ENCODE results near the gene MCTP2. TPM values are rescaled to one million over a fixed set of nuclear protein-coding genes. Genes with fewer than 3 reads are reported as not detected.
"Not testable (repeated sequence)": the region's sequence is repeated elsewhere in the genome, so short reads cannot be mapped to it uniquely, and the experiment has no call there.

MCTP2 gene
- total RNA-seq, 1 experiment from 2014 or later = 10.1 TPM

DNA sequence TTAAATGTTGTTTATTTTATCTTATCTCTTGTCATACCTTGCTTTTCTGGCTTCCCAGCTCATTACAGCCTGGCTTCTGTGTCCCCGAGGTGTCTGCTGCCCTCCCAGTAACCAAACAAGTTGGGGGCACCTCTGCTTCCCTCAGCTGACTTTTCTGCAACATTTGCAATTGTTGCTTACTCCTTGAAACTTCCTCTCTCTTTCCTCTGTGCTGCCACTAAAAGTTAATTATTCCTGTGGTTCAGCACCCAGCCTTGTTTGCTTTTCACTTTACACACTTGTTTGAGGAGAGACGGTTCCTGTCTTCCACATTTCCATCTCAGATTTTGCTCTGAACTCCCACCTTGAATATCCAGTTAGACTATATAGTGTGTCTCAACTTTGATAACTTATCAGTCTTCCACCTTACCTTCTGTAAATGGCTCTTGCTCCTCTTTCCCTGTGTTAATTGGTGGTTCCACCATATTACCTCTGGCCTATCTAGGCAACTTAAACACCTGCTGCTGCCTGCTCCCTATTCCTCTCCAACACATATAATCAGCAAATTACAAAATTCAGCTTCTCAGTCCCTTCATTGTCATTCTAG lies 21.6 kb downstream of the MCTP2 start:
- no peak for DNase-seq
- no peaks in the 10 kb centered on the region for H3K36me3 ChIP-seq
- H3K4me3 ChIP-seq = no peak overlapping the region
- H3K27me3 ChIP-seq = no peaks in the 10 kb centered on the region
- no peaks in the 10 kb centered on the region for H3K9me3 ChIP-seq

- Histone ChIP-seq H3K4me3 (peak overlapping the region; percentile 9; the same call in 1 of the 2 replicates), H3K36me3 (no peaks in the 10 kb centered on the region), H3K27me3 (no peaks in the 10 kb centered on the region), H3K9me3 (no peaks in the 10 kb centered on the region)
- DNase-seq = no peak
Observed at GRCh38 chr15:94253742-94254141, 22.4 kb downstream of the MCTP2 start.

GRCh38 chr15:94255540-94255939 lies 24.2 kb downstream of the MCTP2 start:
- H3K36me3 ChIP-seq = no peaks in the 10 kb centered on the region
- no peak for DNase-seq
- H3K4me3 ChIP-seq = no peak overlapping the region
- no peaks in the 10 kb centered on the region for H3K27me3 ChIP-seq
- H3K9me3 ChIP-seq = no peaks in the 10 kb centered on the region

- no peaks in the 10 kb centered on the region for H3K36me3 ChIP-seq
- H3K4me3 ChIP-seq = no peak overlapping the region
- DNase-seq = no peak
- H3K27me3 ChIP-seq = no peaks in the 10 kb centered on the region
- no peaks in the 10 kb centered on the region for H3K9me3 ChIP-seq
Observed at GRCh38 chr15:94256511-94256910, 25.1 kb downstream of the MCTP2 start.

DNA sequence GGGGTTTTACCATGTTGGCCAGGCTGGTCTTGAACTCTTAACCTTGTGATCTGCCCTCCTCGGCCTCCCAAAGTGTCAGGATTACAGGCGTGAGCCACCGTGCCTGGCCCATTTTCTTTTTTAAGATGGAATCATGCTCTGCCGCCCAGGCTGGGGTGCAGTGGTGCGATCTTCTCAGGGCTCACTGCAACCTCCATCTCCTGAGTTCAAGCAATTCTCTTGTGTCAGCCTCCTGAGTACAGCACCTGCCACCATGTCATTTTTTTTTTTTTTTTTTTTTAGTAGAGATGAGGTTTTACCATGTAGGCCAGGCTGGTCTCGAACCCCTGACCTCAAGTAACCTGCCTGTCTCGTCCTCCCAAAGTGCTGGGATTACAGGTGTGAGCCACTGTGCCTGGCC lies 26.4 kb downstream of the MCTP2 start:
- not testable (repeated sequence) for H3K9me3 ChIP-seq, H3K36me3 ChIP-seq, DNase-seq, H3K4me3 ChIP-seq, H3K27me3 ChIP-seq

- DNase-seq = no peak
- Histone ChIP-seq H3K9me3 (no peaks in the 10 kb centered on the region), H3K4me3 (no peak overlapping the region), H3K27me3 (no peaks in the 10 kb centered on the region), H3K36me3 (no peaks in the 10 kb centered on the region)
Observed at GRCh38 chr15:94258246-94258645, 26.9 kb downstream of the MCTP2 start.

DNA sequence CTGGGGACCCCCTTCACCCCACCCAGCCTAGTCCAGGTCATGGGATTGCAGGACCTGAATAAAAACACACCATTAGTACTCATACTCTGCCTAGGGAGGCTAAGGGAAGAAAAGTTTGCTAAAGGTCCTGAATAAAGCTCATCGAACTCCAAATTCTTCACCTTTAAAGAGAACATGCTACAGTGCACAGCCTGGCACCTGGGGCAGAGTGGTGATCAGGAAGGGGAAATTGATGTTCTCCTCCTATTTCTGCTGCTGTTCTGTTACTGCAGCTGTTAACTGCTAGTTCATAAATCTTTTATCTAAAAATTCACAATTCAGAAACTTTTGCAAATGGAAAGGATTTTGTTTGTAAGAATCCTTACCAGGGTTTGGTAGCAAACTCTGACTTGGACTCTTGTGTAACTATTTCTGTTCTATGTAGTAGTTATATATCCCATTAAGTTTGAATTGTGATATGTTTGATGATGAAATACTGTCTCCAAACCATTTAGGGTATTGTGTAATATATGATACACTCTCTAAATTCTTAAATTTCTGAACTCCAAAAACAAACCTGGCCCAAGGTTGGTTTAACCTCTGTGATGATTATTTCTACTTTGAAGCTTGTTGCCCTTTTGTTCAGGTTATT lies 27.9 kb downstream of the MCTP2 start:
- no peak for DNase-seq

GRCh38 chr15:94259863-94260262 lies 28.5 kb downstream of the MCTP2 start:
- H3K36me3 ChIP-seq = no peaks in the 10 kb centered on the region
- no peaks in the 10 kb centered on the region for H3K27me3 ChIP-seq
- H3K4me3 ChIP-seq = no peak overlapping the region
- no peak for DNase-seq
- H3K9me3 ChIP-seq = no peaks in the 10 kb centered on the region

More for the DNA sequence above, 27.9 kb downstream of the MCTP2 start:
- no peak overlapping the region for H3K4me3 ChIP-seq
- no peaks in the 10 kb centered on the region for H3K9me3 ChIP-seq
- H3K27me3 ChIP-seq = no peaks in the 10 kb centered on the region
- H3K36me3 ChIP-seq = no peaks in the 10 kb centered on the region

GRCh38 chr15:94262201-94262600 lies 30.8 kb downstream of the MCTP2 start:
- Histone ChIP-seq H3K27me3 (no peaks in the 10 kb centered on the region), H3K9me3 (no peaks in the 10 kb centered on the region), H3K36me3 (no peaks in the 10 kb centered on the region), H3K4me3 (no peak overlapping the region)
- DNase-seq = no peak

DNA sequence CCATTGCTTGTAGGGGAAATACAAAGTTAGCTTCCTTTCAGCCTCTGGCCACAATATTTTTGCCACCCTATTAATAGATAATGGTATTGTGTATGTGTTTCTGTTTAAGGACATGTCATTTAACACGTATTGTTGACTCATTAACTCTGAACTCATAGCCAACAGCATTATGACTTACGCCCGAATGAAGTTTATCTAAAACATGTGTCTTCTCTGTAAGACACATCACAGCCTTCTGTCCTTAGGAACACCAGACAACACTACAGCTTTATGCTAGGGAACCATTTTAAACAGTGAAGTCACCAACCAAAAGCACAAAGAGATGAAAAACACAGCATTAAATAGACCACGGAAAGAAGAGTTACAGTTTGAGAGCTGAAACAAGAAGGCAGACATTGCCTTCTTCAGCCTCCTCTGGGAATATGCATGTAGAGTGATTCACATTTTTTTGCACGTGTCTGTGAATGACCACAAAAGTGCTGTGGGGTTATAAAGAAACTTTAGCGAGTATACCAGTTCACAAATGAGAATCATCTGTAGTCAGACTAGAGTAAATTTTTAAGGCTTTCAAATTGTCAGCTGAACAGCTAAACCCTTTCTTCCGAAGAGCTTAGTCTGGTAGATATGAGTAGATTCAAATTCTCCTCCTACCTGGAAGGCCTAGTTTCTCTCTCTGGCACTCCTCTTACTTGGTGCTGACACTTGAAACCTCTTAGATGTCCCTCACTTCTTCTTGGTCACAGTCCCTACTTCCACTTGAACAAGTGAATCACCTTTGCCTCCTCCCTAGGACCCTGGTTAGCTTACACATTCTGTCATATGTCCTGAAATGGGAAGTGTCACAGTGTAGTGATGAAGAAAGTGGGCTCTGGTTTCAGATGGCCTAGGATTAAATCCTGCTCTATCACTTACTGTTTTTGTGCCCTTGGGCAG lies 32.2 kb downstream of the MCTP2 start:
- no peak for DNase-seq
- H3K9me3 ChIP-seq = no peaks in the 10 kb centered on the region
- no peaks in the 10 kb centered on the region for H3K36me3 ChIP-seq
- H3K4me3 ChIP-seq = no peak overlapping the region
- no peaks in the 10 kb centered on the region for H3K27me3 ChIP-seq

DNA sequence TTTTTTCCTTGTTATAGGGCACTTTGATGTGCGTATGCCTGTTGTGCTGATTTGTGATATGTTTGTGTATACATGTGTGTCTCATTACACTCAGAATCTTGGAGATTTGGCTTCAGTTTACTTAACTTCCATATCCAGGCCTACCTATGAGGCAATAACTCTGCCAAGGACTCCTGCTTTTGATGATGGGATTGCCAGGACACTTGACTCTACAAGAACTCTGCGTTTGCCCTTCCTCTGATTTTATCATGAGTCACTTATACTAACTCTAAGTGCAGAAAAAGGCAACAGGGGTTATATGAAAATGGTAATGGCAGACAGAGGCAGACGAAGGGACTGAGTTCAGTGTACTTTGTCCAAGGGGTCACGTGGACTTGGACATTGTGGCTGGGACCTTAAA lies 33.6 kb downstream of the MCTP2 start:
- H3K27me3 ChIP-seq = no peaks in the 10 kb centered on the region
- DNase-seq = peak; percentile 24
- no peak overlapping the region for H3K4me3 ChIP-seq
- no peaks in the 10 kb centered on the region for H3K36me3 ChIP-seq
- no peaks in the 10 kb centered on the region for H3K9me3 ChIP-seq

- no peak overlapping the region for H3K4me3 ChIP-seq
- no peaks in the 10 kb centered on the region for H3K27me3 ChIP-seq
- H3K36me3 ChIP-seq = no peaks in the 10 kb centered on the region
- H3K9me3 ChIP-seq = no peaks in the 10 kb centered on the region
- peak; percentile 37 for DNase-seq
Observed at GRCh38 chr15:94265982-94266381, 34.6 kb downstream of the MCTP2 start.

GRCh38 chr15:94266789-94267188 lies 35.4 kb downstream of the MCTP2 start:
- no peak for DNase-seq
- Histone ChIP-seq H3K4me3 (no peak overlapping the region), H3K36me3 (no peaks in the 10 kb centered on the region), H3K27me3 (no peaks in the 10 kb centered on the region), H3K9me3 (no peaks in the 10 kb centered on the region)

DNA sequence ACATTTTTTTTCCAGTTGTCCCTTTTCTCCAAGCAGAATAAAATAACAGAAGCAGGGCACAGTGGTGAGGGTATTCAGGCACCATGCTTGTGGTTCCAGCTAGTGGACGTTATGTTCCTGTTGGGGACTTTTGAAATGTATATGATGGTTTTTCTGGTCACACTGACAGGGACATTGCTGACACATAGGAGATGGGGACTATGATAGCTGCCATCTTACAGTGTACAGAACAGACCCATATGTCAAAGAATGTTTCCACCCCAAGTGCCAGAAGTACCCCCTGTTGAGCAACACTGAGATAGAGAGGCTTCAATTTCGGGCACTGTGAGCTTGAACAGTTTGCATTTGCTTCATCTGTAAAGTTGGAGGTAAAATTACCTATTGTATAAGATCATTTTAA lies 38.6 kb downstream of the MCTP2 start:
- Histone ChIP-seq H3K4me3 (no peak overlapping the region), H3K36me3 (no peaks in the 10 kb centered on the region), H3K9me3 (no peaks in the 10 kb centered on the region), H3K27me3 (no peaks in the 10 kb centered on the region)
- no peak for DNase-seq

- Histone ChIP-seq H3K4me3 (no peak overlapping the region), H3K9me3 (no peaks in the 10 kb centered on the region), H3K27me3 (no peaks in the 10 kb centered on the region), H3K36me3 (no peaks in the 10 kb centered on the region)
- no peak for DNase-seq
Observed at GRCh38 chr15:94270570-94270969, 39.2 kb downstream of the MCTP2 start.

DNA sequence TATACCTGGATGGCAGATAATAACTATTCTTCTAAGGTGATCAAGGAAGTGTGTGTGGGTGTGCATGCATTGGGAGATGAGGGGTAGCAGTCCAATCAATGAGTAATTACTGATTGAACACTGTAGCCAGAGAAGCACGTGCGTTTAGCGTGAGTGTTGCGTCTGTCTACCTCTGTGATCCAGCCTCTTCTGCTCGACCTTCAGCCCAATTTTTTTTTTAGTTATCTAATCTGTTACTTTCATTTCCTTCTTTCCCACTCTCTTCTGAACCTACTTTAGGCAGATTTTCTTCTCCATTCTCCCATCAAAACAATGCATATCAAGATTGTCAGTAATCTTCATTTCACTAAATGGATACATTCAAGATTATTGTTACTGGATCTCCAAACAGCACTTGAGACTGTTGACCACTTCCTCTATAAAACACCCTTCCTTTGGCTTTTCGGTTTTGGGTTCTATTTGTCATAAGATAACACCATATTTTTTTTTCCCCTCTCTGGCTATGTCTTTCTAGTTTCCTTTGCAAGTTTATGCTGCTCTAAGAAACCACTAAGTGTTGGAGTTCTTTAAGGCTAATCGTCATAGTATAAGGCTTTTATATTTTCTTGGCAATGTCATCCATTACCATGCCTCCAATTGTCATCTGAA lies 41.0 kb downstream of the MCTP2 start:
- H3K4me3 ChIP-seq = no peak overlapping the region
- no peaks in the 10 kb centered on the region for H3K9me3 ChIP-seq
- no peaks in the 10 kb centered on the region for H3K27me3 ChIP-seq
- no peaks in the 10 kb centered on the region for H3K36me3 ChIP-seq
- DNase-seq = no peak

DNA sequence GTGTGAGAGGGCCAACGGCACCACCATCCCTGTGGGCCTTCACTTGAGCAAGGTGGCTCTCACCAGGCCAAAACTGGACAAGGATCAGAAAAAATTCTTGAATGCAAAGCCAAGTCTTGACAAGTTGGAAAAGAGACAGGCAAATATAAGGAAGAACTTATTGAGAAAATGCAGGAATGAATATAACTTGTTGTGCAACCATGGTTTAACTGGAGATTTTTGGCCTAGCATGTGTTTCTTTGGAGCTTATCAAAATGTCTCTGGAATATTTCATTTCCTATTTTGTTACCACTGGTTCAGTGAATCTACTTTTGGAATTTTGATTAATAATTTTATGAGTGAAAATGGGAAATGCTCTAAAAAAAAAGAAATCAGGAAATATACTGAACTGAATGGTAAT lies 42.5 kb downstream of the MCTP2 start:
- DNase-seq = no peak
- Histone ChIP-seq H3K36me3 (no peaks in the 10 kb centered on the region), H3K4me3 (no peak overlapping the region), H3K27me3 (no peaks in the 10 kb centered on the region), H3K9me3 (no peaks in the 10 kb centered on the region)
